Osteoblast (primary cell): ENCODE data around the gene SLIT3. TPM values are rescaled to one million over a fixed set of nuclear protein-coding genes. Genes with fewer than 3 reads are reported as not detected.

Experiments used
- DNase-seq: peaks from one replicate; pipeline ENCODE4 v3.0.0; 2011; ENCODE audit warnings: low spot score, mixed read lengths; ENCODE audit not compliant: insufficient read length; ENCODE audit errors: missing footprints
- H2AFZ ChIP-seq: 2 replicates; pipeline ENCODE4 v1.6.0; 2011; ENCODE audit warnings: mild to moderate bottlenecking, low read length
- H3K27ac ChIP-seq: 2 replicates; pipeline ENCODE4 v1.5.1; 2011; ENCODE audit warnings: mild to moderate bottlenecking, low read depth, low read length, moderate library complexity
- H3K27me3 ChIP-seq: 2 replicates; pipeline ENCODE4 v1.6.0; 2012; ENCODE audit warnings: mild to moderate bottlenecking, control low read depth, inconsistent platforms, low read length, moderate library complexity; ENCODE audit not compliant: insufficient read depth
- H3K36me3 ChIP-seq: 2 replicates; pipeline ENCODE4 v1.5.1; 2011; ENCODE audit warnings: mild to moderate bottlenecking, low read length, control low read depth, moderate library complexity; ENCODE audit not compliant: insufficient read depth
- H3K4me1 ChIP-seq: 2 replicates; pipeline ENCODE4 v1.5.1; 2011; ENCODE audit warnings: mild to moderate bottlenecking, low read length, control low read depth, moderate library complexity; ENCODE audit not compliant: insufficient read depth
- H3K4me2 ChIP-seq: 2 replicates; pipeline ENCODE4 v1.6.0; 2011; ENCODE audit warnings: mild to moderate bottlenecking, low read length; ENCODE audit not compliant: insufficient read depth
- H3K4me3 ChIP-seq: fragments of 200-600 bp; sonication (generic); 3 replicates; pipeline ENCODE4 v1.5.1; 2012; ENCODE audit warnings: mild to moderate bottlenecking, low read length, inconsistent platforms; ENCODE audit not compliant: insufficient read depth
- H3K79me2 ChIP-seq: 2 replicates; pipeline ENCODE4 v1.6.0; 2012; ENCODE audit warnings: mild to moderate bottlenecking, low read length, control low read depth, inconsistent platforms; ENCODE audit not compliant: insufficient read depth
- H3K9me3 ChIP-seq: 2 replicates; pipeline ENCODE4 v1.5.1; 2011; ENCODE audit warnings: low read depth, low read length, control low read depth
- H4K20me1 ChIP-seq: 2 replicates; pipeline ENCODE4 v1.6.0; 2012; ENCODE audit warnings: mild to moderate bottlenecking, low read length, control low read depth; ENCODE audit not compliant: insufficient read depth
- CTCF ChIP-seq: IDR thresholded peaks from 2 replicates; pipeline ENCODE4 v1.5.1; 2011; ENCODE audit warnings: mild to moderate bottlenecking, low read depth, low read length, moderate library complexity; ENCODE audit errors: extremely low read depth
- total RNA-seq: library from RNA; depleted of rRNA; stranded (reverse); fragments of >200 nt; gene quantifications from 2 replicates; pipeline ENCODE4 v1.2.3, GENCODE V29; 2012

The SLIT3 gene
- total RNA-seq, 1 donor = 37.6 TPM

GRCh38 chr5:168721002-168721753 is 579.8 kb downstream of the SLIT3 start:
- no peaks in the 10 kb centered on the region for H3K9me3 ChIP-seq
- H3K4me3 ChIP-seq = no peak overlapping the region
- H3K36me3 ChIP-seq = no peaks in the 10 kb centered on the region
- no peaks in the 10 kb centered on the region for H3K79me2 ChIP-seq
- no peak overlapping the region for H2AFZ ChIP-seq
- H3K4me1 ChIP-seq = no peaks in the 10 kb centered on the region
- TF ChIP-seq CTCF = no peak
- no peaks in the 10 kb centered on the region for H4K20me1 ChIP-seq
- H3K4me2 ChIP-seq = no peak overlapping the region
- DNase-seq = no peak
- no peaks in the 10 kb centered on the region for H3K27me3 ChIP-seq
- no peak overlapping the region for H3K27ac ChIP-seq

GRCh38 chr5:168720575-168720974 is 580.4 kb downstream of the SLIT3 start:
- no peak overlapping the region for H2AFZ ChIP-seq
- no peaks in the 10 kb centered on the region for H3K79me2 ChIP-seq
- no peaks in the 10 kb centered on the region for H3K4me1 ChIP-seq
- H3K4me2 ChIP-seq = no peak overlapping the region
- TF ChIP-seq CTCF = no peak
- no peaks in the 10 kb centered on the region for H4K20me1 ChIP-seq
- no peaks in the 10 kb centered on the region for H3K27me3 ChIP-seq
- DNase-seq = no peak
- no peak overlapping the region for H3K4me3 ChIP-seq
- no peaks in the 10 kb centered on the region for H3K9me3 ChIP-seq
- H3K27ac ChIP-seq = no peak overlapping the region
- H3K36me3 ChIP-seq = no peaks in the 10 kb centered on the region

GRCh38 chr5:168714046-168714445 is 586.9 kb downstream of the SLIT3 start:
- Histone ChIP-seq H3K9me3 (no peaks in the 10 kb centered on the region), H3K27ac (peak overlapping the region; percentile 44), H3K36me3 (no peaks in the 10 kb centered on the region), H3K79me2 (no peaks in the 10 kb centered on the region), H2AFZ (no peak overlapping the region), H3K4me1 (peaks cover 21% of the 10 kb centered on the region), H3K27me3 (no peaks in the 10 kb centered on the region), H3K4me2 (no peak overlapping the region), H3K4me3 (no peak overlapping the region), H4K20me1 (no peaks in the 10 kb centered on the region)
- TF ChIP-seq CTCF = no peak
- DNase-seq = no peak

- no peak for TF ChIP-seq CTCF
- no peaks in the 10 kb centered on the region for H4K20me1 ChIP-seq
- H3K27ac ChIP-seq = peak overlapping the region; percentile 73
Observed at GRCh38 chr5:168713051-168713450, 587.9 kb downstream of the SLIT3 start.

More at GRCh38 chr5:168713051-168713450, 587.9 kb downstream of the SLIT3 start:
- H3K79me2 ChIP-seq = no peaks in the 10 kb centered on the region
- no peaks in the 10 kb centered on the region for H3K9me3 ChIP-seq
- peaks cover 21% of the 10 kb centered on the region for H3K4me1 ChIP-seq
- H3K27me3 ChIP-seq = no peaks in the 10 kb centered on the region
- DNase-seq = no peak
- H3K4me3 ChIP-seq = no peak overlapping the region
- H3K36me3 ChIP-seq = no peaks in the 10 kb centered on the region
- H3K4me2 ChIP-seq = peak overlapping the region; percentile 19
- H2AFZ ChIP-seq = no peak overlapping the region
